Ascending aorta (tissue), 2 donors: ENCODE results near the gene CDK17. TPM values are rescaled to one million over a fixed set of nuclear protein-coding genes. Genes with fewer than 3 reads are reported as not detected.
"Not testable (repeated sequence)": the region's sequence is repeated elsewhere in the genome, so short reads cannot be mapped to it uniquely, and the experiment has no call there.

Experiments
- DNase-seq, 2 donors: peaks; one replicate each; pipeline ENCODE4 v3.0.0-alpha.2; 2019; ENCODE audit warnings: low spot score in 2 of 2
- H3K27ac ChIP-seq, 2 donors: fragments of 200-600 bp; sonication (generic); one replicate each; pipeline ENCODE4 v1.5.1; 2016 to 2017; ENCODE audit warnings: mild to moderate bottlenecking in 1 of 2
- H3K27me3 ChIP-seq: fragments of 200-600 bp; sonication (generic); one replicate; pipeline ENCODE4 v1.5.1; 2017
- H3K36me3 ChIP-seq, 2 donors: fragments of 200-600 bp; sonication (generic); one replicate each; pipeline ENCODE4 v1.5.1; 2016
- H3K4me1 ChIP-seq, 2 donors: fragments of 200-600 bp; sonication (generic); one replicate each; pipeline ENCODE4 v1.5.1; 2016 to 2017; ENCODE audit warnings: mild to moderate bottlenecking in 1 of 2
- H3K4me3 ChIP-seq, 2 donors: fragments of 200-600 bp; sonication (generic); one replicate each; pipeline ENCODE4 v1.5.1; 2016 to 2017; ENCODE audit warnings: mild to moderate bottlenecking in 1 of 2
- H3K9me3 ChIP-seq, 2 donors: fragments of 200-600 bp; sonication (generic); one replicate each; pipeline ENCODE4 v1.5.1; 2016
- CTCF ChIP-seq, 3 experiments: fragments of 200-600 bp in 2 of 3; fragments of 450-650 bp in 1 of 3; sonication (generic) in 2 of 3; IDR thresholded peaks; one replicate each; pipeline ENCODE4 v1.5.1; 2016 to 2019; ENCODE audit warnings: antibody characterized with exemption in 3 of 3, mild to moderate bottlenecking in 1 of 3, moderate library complexity in 1 of 3
- intact Hi-C: fragments of 100-400 bp; cut with DNase I; formaldehyde crosslinking; loops from one replicate; pipeline ENCODE4 v1.15.1; 2023
- total RNA-seq: library from RNA; depleted of rRNA; stranded (reverse); fragments of >200 nt; gene quantifications from one replicate; pipeline ENCODE4 v1.1.0, GENCODE V29; 2016

CDK17 gene
- total RNA-seq, 1 donor from 2014 or later, result 49.7 TPM

- DNase-seq, result no peak
- no peak for TF ChIP-seq CTCF (IDR thresholded peaks at IDR 0.05)
- H3K9me3 ChIP-seq, result peaks cover 11 to 30% of the 10 kb centered on the region in 2 donors
- peaks cover 0 to 4% of the 10 kb centered on the region in 2 donors for H3K36me3 ChIP-seq
- intact Hi-C loops, result no loop called here
- H3K27me3 ChIP-seq, result no peaks in the 10 kb centered on the region
- H3K4me3 ChIP-seq, result no peak overlapping the region
- H3K4me1 ChIP-seq, result peaks cover 0 to 3% of the 10 kb centered on the region in 2 donors
- no peak overlapping the region for H3K27ac ChIP-seq
Observed at GRCh38 chr12:96343347-96343954, 56.8 kb downstream of the CDK17 start.

DNA sequence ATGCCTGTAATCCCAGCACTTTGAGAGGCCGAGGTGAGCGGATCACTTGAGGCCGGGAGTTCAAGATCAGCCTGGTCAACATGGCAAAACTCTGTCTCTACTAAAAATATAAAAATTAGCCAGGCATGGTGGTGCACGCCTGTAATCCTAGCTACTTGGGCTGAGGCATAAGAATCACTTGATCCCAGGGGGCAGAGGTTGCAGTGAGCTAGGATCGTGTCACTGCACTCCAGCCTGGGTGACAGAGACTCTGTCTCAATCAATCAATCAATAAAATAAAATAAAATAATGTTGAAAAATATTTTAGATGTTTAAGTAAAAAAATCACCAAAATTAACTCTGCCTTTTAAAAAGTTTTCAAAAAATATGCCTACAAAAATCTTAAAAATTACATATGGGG lies 60.6 kb downstream of the CDK17 start:
- H3K4me3 ChIP-seq, H3K4me1 ChIP-seq, H3K27ac ChIP-seq, H3K36me3 ChIP-seq, H3K27me3 ChIP-seq, intact Hi-C loops, DNase-seq: not testable (repeated sequence)
- H3K9me3 ChIP-seq, result peaks cover 10 to 26% of the 10 kb centered on the region in 2 donors

DNA sequence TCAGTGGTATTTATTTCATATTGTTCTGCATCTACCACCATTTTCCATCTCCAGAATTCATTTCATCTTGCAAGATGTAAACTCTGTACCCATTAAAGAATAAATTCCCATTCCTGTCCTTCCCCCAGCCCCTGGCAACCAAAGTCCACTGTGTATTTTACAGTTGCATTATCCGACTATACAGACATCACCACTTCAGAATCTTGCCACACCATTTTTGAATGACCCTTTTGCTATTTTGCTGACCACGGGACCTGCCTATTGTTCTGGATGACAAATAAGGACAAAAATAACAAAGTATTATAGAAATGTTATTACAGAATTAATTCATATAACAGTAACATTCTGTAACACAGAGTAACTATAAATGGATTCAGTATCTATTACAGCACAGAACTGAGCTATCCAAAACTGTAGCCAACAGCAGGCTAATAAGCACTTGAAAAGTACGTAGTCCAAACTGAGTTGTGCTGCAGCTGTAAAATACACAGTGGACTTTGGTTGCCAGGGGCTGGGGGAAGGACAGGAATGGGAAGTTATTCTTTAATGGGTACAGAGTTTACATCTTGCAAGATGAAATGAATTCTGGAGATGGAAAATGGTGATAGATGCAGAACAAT lies 61.3 kb downstream of the CDK17 start:
- H3K4me1 ChIP-seq, result no peaks in the 10 kb centered on the region
- no peak for TF ChIP-seq CTCF (IDR thresholded peaks at IDR 0.05)
- H3K27ac ChIP-seq, result no peak overlapping the region
- no peaks in the 10 kb centered on the region for H3K27me3 ChIP-seq
- H3K36me3 ChIP-seq, result no peaks in the 10 kb centered on the region
- peaks cover 3 to 19% of the 10 kb centered on the region in 2 donors for H3K9me3 ChIP-seq
- no peak for DNase-seq
- intact Hi-C loops, result no loop called here
- H3K4me3 ChIP-seq, result no peak overlapping the region

- intact Hi-C loops, result no loop called here
- no peaks in the 10 kb centered on the region for H3K36me3 ChIP-seq
- H3K4me3 ChIP-seq, result no peak overlapping the region
- no peak for DNase-seq
- H3K27ac ChIP-seq, result no peak overlapping the region
- H3K9me3 ChIP-seq, result peaks cover 0 to 9% of the 10 kb centered on the region in 2 donors
- no peaks in the 10 kb centered on the region for H3K27me3 ChIP-seq
- H3K4me1 ChIP-seq, result no peaks in the 10 kb centered on the region
- TF ChIP-seq CTCF (IDR thresholded peaks at IDR 0.05), result no peak
Observed at GRCh38 chr12:96337953-96338352, 62.3 kb downstream of the CDK17 start.

- intact Hi-C loops, result no loop called here
- no peaks in the 10 kb centered on the region for H3K36me3 ChIP-seq
- peaks cover 0 to 9% of the 10 kb centered on the region in 2 donors for H3K9me3 ChIP-seq
- no peak overlapping the region for H3K4me3 ChIP-seq
- H3K27ac ChIP-seq, result no peak overlapping the region
- no peak for TF ChIP-seq CTCF (IDR thresholded peaks at IDR 0.05)
- no peaks in the 10 kb centered on the region for H3K4me1 ChIP-seq
- H3K27me3 ChIP-seq, result no peaks in the 10 kb centered on the region
- DNase-seq, result no peak
Observed at GRCh38 chr12:96336489-96336888, 63.8 kb downstream of the CDK17 start.

- H3K27me3 ChIP-seq, result no peaks in the 10 kb centered on the region
- no peaks in the 10 kb centered on the region for H3K36me3 ChIP-seq
- peaks cover 0 to 9% of the 10 kb centered on the region in 2 donors for H3K9me3 ChIP-seq
- no peak overlapping the region for H3K27ac ChIP-seq
- H3K4me3 ChIP-seq, result no peak overlapping the region
- intact Hi-C loops, result no loop called here
- TF ChIP-seq CTCF (IDR thresholded peaks at IDR 0.05), result no peak
- H3K4me1 ChIP-seq, result no peaks in the 10 kb centered on the region
- DNase-seq, result no peak
Observed at GRCh38 chr12:96335270-96335669, 65.0 kb downstream of the CDK17 start.
